HepG2 (cell line): ENCODE results near the gene KAZN. TPM values are rescaled to one million over a fixed set of nuclear protein-coding genes. Genes with fewer than 3 reads are reported as not detected.

ENCODE experiments used
- CBX2 ChIP-seq, 2 experiments: fragments of 200-600 bp in 1 of 2; sonication (generic); formaldehyde crosslinking in 1 of 2; IDR thresholded peaks; 2 replicates each; pipeline versions ENCODE4 v1.7.0 to v1.8.1; 2018 to 2022; ENCODE audit warnings: low read depth in 2 of 2, low read length in 1 of 2, mild to moderate bottlenecking in 1 of 2, missing genetic modification reagents in 1 of 2
- NFATC3 ChIP-seq: sonication (generic); formaldehyde crosslinking; IDR thresholded peaks from 2 replicates; pipeline ENCODE4 v1.5.1; 2020; ENCODE audit warnings: mild to moderate bottlenecking, missing genetic modification reagents
- NFYB ChIP-seq: sonication (generic); formaldehyde crosslinking; IDR thresholded peaks from 2 replicates; pipeline ENCODE4 v1.4.0; 2020; ENCODE audit warnings: missing genetic modification reagents
- NONO ChIP-seq, 2 experiments: fragments of 450-650 bp in 1 of 2; sonication (generic) in 1 of 2; formaldehyde crosslinking in 1 of 2; IDR thresholded peaks in 1 of 2; conservative IDR thresholded peaks in 1 of 2; 2 replicates each; pipeline versions ENCODE4 v1.6.1 to v1.8.0; 2017 to 2022; ENCODE audit warnings: mild to moderate bottlenecking in 1 of 2, missing genetic modification reagents in 1 of 2, moderate library complexity in 1 of 2
- PPARG ChIP-seq: conservative IDR thresholded peaks from 2 replicates; pipeline ENCODE4 v1.6.1; 2016; ENCODE audit warnings: missing biosample characterization, missing genetic modification reagents
- STAG1 ChIP-seq: sonication (generic); formaldehyde crosslinking; IDR thresholded peaks from 2 replicates; pipeline ENCODE4 v1.4.0; 2020; ENCODE audit warnings: missing genetic modification reagents
- ZNF629 ChIP-seq: sonication (generic); formaldehyde crosslinking; conservative IDR thresholded peaks from 2 replicates; pipeline ENCODE4 v1.5.0; 2020; ENCODE audit warnings: missing genetic modification reagents
- polyA plus RNA-seq, 8 experiments: library from polyadenylated mRNA; depleted of rRNA in 3 of 8; stranded (reverse) in 7 of 8; unstranded in 1 of 8; fragments of >200 nt; fragmentation: Illumina TruSeq in 4 of 8; extraction: Trizol in 4 of 8; gene quantifications; 2 replicates each; pipeline versions ENCODE4 v1.2.1 to v1.2.3, GENCODE V29; 2011 to 2016; ENCODE audit warnings: low read depth in 4 of 8, missing spikeins in 1 of 8, mixed read lengths in 1 of 8; ENCODE audit not compliant: insufficient read depth in 1 of 8
- total RNA-seq, 5 experiments: library from RNA; depleted of rRNA; stranded (reverse); fragments of >200 nt; fragmentation: Illumina TruSeq; extraction: Trizol; gene quantifications; 2 replicates each; pipeline ENCODE4 v1.2.3, GENCODE V29; 2016; ENCODE audit warnings: low read depth in 1 of 5
- TF ChIP-seq, protein P1 (sequence below): sonication (generic); formaldehyde crosslinking; IDR thresholded peaks from 2 replicates; pipeline ENCODE4 v1.4.0; 2020; ENCODE audit warnings: mild to moderate bottlenecking, missing genetic modification reagents
- TF ChIP-seq, protein P2 (sequence below): sonication (generic); formaldehyde crosslinking; IDR thresholded peaks from 2 replicates; pipeline ENCODE4 v1.5.0; 2020; ENCODE audit warnings: mild to moderate bottlenecking, missing genetic modification reagents, borderline replicate concordance

KAZN gene
- total and polyA plus RNA-seq, 2 of the 13 experiments (the other 11 are each of a cell fraction or from before 2014, with no cell fraction given): 10.4 to 13.5 TPM

- TF ChIP-seq ZNF629 (CRISPR knock-in tag): peak; percentile 88
- no peak for TF ChIP-seq NONO (IDR thresholded peaks at IDR 0.05)
- no peak for TF ChIP-seq NONO (CRISPR knock-in tag; conservative IDR thresholded peaks at IDR 0.05)
- TF ChIP-seq, protein P1, sequence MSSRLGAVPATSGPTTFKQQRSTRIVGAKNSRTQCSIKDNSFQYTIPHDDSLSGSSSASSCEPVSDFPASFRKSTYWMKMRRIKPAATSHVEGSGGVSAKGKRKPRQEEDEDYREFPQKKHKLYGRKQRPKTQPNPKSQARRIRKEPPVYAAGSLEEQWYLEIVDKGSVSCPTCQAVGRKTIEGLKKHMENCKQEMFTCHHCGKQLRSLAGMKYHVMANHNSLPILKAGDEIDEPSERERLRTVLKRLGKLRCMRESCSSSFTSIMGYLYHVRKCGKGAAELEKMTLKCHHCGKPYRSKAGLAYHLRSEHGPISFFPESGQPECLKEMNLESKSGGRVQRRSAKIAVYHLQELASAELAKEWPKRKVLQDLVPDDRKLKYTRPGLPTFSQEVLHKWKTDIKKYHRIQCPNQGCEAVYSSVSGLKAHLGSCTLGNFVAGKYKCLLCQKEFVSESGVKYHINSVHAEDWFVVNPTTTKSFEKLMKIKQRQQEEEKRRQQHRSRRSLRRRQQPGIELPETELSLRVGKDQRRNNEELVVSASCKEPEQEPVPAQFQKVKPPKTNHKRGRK: no peak
- TF ChIP-seq CBX2 (IDR thresholded peaks at IDR 0.05; ENCODE audit: low read depth, low read length): no peak
- no peak for TF ChIP-seq CBX2 (CRISPR knock-in tag; IDR thresholded peaks at IDR 0.05; ENCODE audit: low read depth)
- TF ChIP-seq, protein P2, sequence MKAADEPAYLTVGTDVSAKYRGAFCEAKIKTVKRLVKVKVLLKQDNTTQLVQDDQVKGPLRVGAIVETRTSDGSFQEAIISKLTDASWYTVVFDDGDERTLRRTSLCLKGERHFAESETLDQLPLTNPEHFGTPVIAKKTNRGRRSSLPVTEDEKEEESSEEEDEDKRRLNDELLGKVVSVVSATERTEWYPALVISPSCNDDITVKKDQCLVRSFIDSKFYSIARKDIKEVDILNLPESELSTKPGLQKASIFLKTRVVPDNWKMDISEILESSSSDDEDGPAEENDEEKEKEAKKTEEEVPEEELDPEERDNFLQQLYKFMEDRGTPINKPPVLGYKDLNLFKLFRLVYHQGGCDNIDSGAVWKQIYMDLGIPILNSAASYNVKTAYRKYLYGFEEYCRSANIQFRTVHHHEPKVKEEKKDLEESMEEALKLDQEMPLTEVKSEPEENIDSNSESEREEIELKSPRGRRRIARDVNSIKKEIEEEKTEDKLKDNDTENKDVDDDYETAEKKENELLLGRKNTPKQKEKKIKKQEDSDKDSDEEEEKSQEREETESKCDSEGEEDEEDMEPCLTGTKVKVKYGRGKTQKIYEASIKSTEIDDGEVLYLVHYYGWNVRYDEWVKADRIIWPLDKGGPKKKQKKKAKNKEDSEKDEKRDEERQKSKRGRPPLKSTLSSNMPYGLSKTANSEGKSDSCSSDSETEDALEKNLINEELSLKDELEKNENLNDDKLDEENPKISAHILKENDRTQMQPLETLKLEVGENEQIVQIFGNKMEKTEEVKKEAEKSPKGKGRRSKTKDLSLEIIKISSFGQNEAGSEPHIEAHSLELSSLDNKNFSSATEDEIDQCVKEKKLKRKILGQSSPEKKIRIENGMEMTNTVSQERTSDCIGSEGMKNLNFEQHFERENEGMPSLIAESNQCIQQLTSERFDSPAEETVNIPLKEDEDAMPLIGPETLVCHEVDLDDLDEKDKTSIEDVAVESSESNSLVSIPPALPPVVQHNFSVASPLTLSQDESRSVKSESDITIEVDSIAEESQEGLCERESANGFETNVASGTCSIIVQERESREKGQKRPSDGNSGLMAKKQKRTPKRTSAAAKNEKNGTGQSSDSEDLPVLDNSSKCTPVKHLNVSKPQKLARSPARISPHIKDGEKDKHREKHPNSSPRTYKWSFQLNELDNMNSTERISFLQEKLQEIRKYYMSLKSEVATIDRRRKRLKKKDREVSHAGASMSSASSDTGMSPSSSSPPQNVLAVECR (CRISPR knock-in tag): peak; percentile 5; the same call in 1 of the 2 replicates
- 0 out of 2 replicates have a peak, but pooled peaks have one; percentile 1 for TF ChIP-seq NFYB (CRISPR knock-in tag)
- no peak for TF ChIP-seq PPARG
- TF ChIP-seq STAG1 (CRISPR knock-in tag): no peak
- no peak for TF ChIP-seq NFATC3
Observed at GRCh38 chr1:15151871-15152270, 553.4 kb downstream of the KAZN start (continued).
